Peyer's patch (tissue), 4 donors: ENCODE results near the gene ALDH9A1. TPM values are rescaled to one million over a fixed set of nuclear protein-coding genes. Genes with fewer than 3 reads are reported as not detected.

Experiments used
- DNase-seq, 3 donors: peaks; one replicate each; pipeline ENCODE4 v3.0.0-alpha.2; 2017 to 2019
- H3K27ac ChIP-seq, 4 donors: fragments of 200-600 bp; sonication (generic); one replicate each; pipeline ENCODE4 v1.5.1; 2016 to 2019
- H3K27me3 ChIP-seq, 2 donors: fragments of 200-600 bp; sonication (generic); one replicate each; pipeline ENCODE4 v1.5.1; 2019
- H3K36me3 ChIP-seq, 3 donors: fragments of 200-600 bp; sonication (generic); one replicate each; pipeline ENCODE4 v1.5.1; 2016 to 2019
- H3K4me1 ChIP-seq, 4 donors: fragments of 200-600 bp; sonication (generic); one replicate each; pipeline ENCODE4 v1.5.1; 2016 to 2019
- H3K4me3 ChIP-seq, 4 donors: fragments of 200-600 bp; sonication (generic); 1 replicate in 3 of 4; 2 replicates in 1 of 4; pipeline ENCODE4 v1.5.1; 2016 to 2019; ENCODE audit warnings: mild to moderate bottlenecking in 1 of 4
- H3K9me3 ChIP-seq, 4 donors: fragments of 200-600 bp; sonication (generic); one replicate each; pipeline ENCODE4 v1.5.1; 2016 to 2019; ENCODE audit warnings: mild to moderate bottlenecking in 1 of 4
- CTCF ChIP-seq, 6 experiments: fragments of 450-650 bp in 4 of 6; fragments of 200-600 bp in 2 of 6; sonication (generic) in 1 of 6; IDR thresholded peaks; one replicate each; pipeline ENCODE4 v1.5.1; 2017 to 2019; ENCODE audit warnings: antibody characterized with exemption in 6 of 6, mild to moderate bottlenecking in 3 of 6, moderate library complexity in 1 of 6
- POLR2A ChIP-seq, 2 donors: fragments of 450-650 bp; IDR thresholded peaks; one replicate each; pipeline ENCODE4 v1.5.1; 2017; ENCODE audit warnings: antibody characterized with exemption in 2 of 2, mild to moderate bottlenecking in 2 of 2, moderate library complexity in 2 of 2
- total RNA-seq, 4 donors: library from RNA; depleted of rRNA; stranded (reverse); fragments of >200 nt; gene quantifications; one replicate each; pipeline ENCODE4 v1.1.0, GENCODE V29; 2016

ALDH9A1 gene
- total RNA-seq, 4 donors from 2014 or later = 54.5 to 104 (median 74.0) TPM

- H3K36me3 ChIP-seq = no peaks in the 10 kb centered on the region
- H3K27me3 ChIP-seq = no peaks in the 10 kb centered on the region
- H3K27ac ChIP-seq = no peak overlapping the region
- no peaks in the 10 kb centered on the region for H3K4me1 ChIP-seq
- DNase-seq = no peak
- H3K9me3 ChIP-seq = no peaks in the 10 kb centered on the region
- TF ChIP-seq POLR2A (IDR thresholded peaks at IDR 0.05) = no peak
- TF ChIP-seq CTCF (IDR thresholded peaks at IDR 0.05) = no peak
- H3K4me3 ChIP-seq = no peak overlapping the region
Measured at GRCh38 chr1:165619647-165620151, 78.7 kb downstream of the ALDH9A1 start.

DNA sequence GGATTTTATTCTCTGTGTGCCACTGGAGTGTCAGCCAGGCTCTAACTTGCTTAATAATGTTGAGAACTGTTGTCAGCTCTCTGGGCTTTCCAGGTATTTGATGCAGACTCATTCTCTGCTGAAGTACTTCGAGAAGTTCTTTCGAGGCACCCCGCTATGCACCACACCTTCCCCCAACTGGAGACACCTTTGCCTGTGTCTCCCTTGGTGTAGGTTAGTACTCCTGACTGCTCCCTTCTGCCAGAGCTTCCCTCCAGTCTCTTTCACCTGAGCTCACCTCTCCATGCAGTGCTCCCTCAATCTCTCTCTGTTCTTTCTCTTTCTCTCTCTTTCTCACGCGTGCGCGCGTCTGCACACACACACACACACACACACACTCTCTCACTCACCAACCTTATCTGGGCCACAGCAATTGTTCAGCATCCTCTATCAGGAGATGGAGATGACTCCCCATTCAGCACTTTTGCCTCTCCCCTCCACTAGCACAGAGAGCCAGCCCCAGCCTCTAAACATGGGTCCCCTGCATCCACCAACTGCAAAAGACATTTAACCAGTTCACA, 81.3 kb downstream of the ALDH9A1 start:
- Histone ChIP-seq H3K27me3 (no peaks in the 10 kb centered on the region), H3K36me3 (no peaks in the 10 kb centered on the region), H3K27ac (no peak overlapping the region), H3K4me3 (no peak overlapping the region), H3K4me1 (no peaks in the 10 kb centered on the region), H3K9me3 (no peaks in the 10 kb centered on the region)
- TF ChIP-seq POLR2A (IDR thresholded peaks at IDR 0.05) (no peak), CTCF (IDR thresholded peaks at IDR 0.05) (no peak)
- DNase-seq = no peak

DNA sequence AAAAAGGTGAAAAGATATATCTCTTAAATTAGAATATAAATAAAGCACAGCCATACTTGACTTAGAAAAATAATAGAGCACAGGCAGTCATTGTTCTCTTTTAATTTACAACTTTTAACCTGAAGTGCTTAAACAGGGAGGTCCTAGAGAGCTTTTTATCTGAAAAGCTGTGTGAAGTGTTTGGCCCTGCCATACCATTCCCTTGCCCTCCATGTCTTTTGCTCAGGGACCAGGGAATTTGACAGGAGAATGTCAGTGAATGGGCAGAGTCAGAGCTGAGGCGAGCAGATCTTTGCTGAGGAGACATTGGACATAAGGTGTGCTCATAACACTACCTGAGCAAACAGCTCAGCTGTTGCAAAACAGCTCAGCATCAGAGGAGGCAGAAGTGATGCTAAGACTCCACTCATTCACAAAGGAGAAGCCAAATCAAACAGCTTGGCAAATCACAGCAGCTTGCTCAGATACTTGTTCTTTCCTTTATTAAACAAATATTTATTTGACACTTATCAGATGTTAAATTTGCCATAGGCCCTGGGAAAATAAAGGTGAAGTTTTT, 82.2 kb downstream of the ALDH9A1 start:
- H3K27ac ChIP-seq = no peak overlapping the region
- no peaks in the 10 kb centered on the region for H3K36me3 ChIP-seq
- H3K9me3 ChIP-seq = no peaks in the 10 kb centered on the region
- H3K4me1 ChIP-seq = no peaks in the 10 kb centered on the region
- TF ChIP-seq CTCF (IDR thresholded peaks at IDR 0.05) (no peak), POLR2A (IDR thresholded peaks at IDR 0.05) (no peak)
- no peak for DNase-seq
- no peaks in the 10 kb centered on the region for H3K27me3 ChIP-seq
- H3K4me3 ChIP-seq = no peak overlapping the region

Other genes starting within 250 kb of the ALDH9A1 start
- gene LRRC52, start 154.6 kb downstream of the ALDH9A1 start, total RNA-seq = not detected
- gene MGST3, start 67.3 kb downstream of the ALDH9A1 start, total RNA-seq = 100 to 1,000 TPM in 3 of 4 donors, 10 to 100 TPM in 1; 47.0 to 513 (median 407) TPM
- 100 to 1,000 TPM in 1 of 4 donors, 10 to 100 TPM in 3; 29.7 to 183 (median 72.9) TPM for gene TMCO1, start 70.3 kb upstream of the ALDH9A1 start, total RNA-seq
- 100 to 1,000 TPM in 2 of 4 donors, 10 to 100 TPM in 2; 36.3 to 117 (median 84.7) TPM for gene UCK2, start 129.1 kb upstream of the ALDH9A1 start, total RNA-seq